Keratinocyte (primary cell): ENCODE measurements around the gene VPS33B. TPM values are rescaled to one million over a fixed set of nuclear protein-coding genes. Genes with fewer than 3 reads are reported as not detected.

Source experiments
- DNase-seq: peaks from one replicate; pipeline ENCODE4 v3.0.0-alpha.2; 2011; ENCODE audit warnings: low read depth, missing footprints, low spot score
- FAIRE-seq: peaks from 2 replicates; lab custom pipeline; 2011; peaks lifted over from hg19 to GRCh38; lab: Jason Lieb, UNC
- H2AFZ ChIP-seq: 2 replicates; pipeline ENCODE4 v1.6.0; 2012; ENCODE audit warnings: low read length, control low read depth, inconsistent platforms; ENCODE audit not compliant: control insufficient read depth
- H3K27ac ChIP-seq: 2 replicates; pipeline ENCODE4 v1.5.1; 2011; ENCODE audit warnings: low read length; ENCODE audit not compliant: control insufficient read depth, insufficient read depth
- H3K27me3 ChIP-seq: 3 replicates; pipeline ENCODE4 v1.6.0; 2011; ENCODE audit warnings: low read length; ENCODE audit not compliant: control insufficient read depth, insufficient read depth; ENCODE audit errors: extremely low read depth
- H3K36me3 ChIP-seq, 2 experiments: 2 replicates in 1 of 2; 3 replicates in 1 of 2; pipeline ENCODE4 v1.5.1; 2011; ENCODE audit warnings: low read length in 2 of 2, mild to moderate bottlenecking in 1 of 2; ENCODE audit not compliant: control insufficient read depth in 2 of 2, insufficient read depth in 2 of 2; ENCODE audit errors: extremely low read depth in 1 of 2
- H3K4me1 ChIP-seq: 3 replicates; pipeline ENCODE4 v1.5.1; 2011; ENCODE audit warnings: low read length; ENCODE audit not compliant: control insufficient read depth, insufficient read depth; ENCODE audit errors: extremely low read depth
- H3K4me2 ChIP-seq: 3 replicates; pipeline ENCODE4 v1.6.0; 2011; ENCODE audit warnings: low read depth, low read length; ENCODE audit not compliant: control insufficient read depth, insufficient read depth; ENCODE audit errors: extremely low read depth
- H3K4me3 ChIP-seq, 3 experiments: fragments of 200-600 bp in 1 of 3; sonication (generic) in 1 of 3; 2 replicates in 2 of 3; 3 replicates in 1 of 3; pipeline ENCODE4 v1.5.1; 2011 to 2016; ENCODE audit warnings: low read length in 3 of 3, mild to moderate bottlenecking in 3 of 3, control low read depth in 2 of 3, inconsistent platforms in 1 of 3, low read depth in 1 of 3, mixed read lengths in 1 of 3, mixed run types in 1 of 3, moderate library complexity in 1 of 3; ENCODE audit not compliant: control insufficient read depth in 2 of 3, insufficient read depth in 2 of 3; ENCODE audit errors: extremely low read depth in 1 of 3
- H3K79me2 ChIP-seq: 2 replicates; pipeline ENCODE4 v1.6.0; 2012; ENCODE audit warnings: low read length; ENCODE audit not compliant: control insufficient read depth, insufficient read depth
- H3K9ac ChIP-seq: 3 replicates; pipeline ENCODE4 v1.6.0; 2011; ENCODE audit warnings: low read length; ENCODE audit not compliant: control insufficient read depth, insufficient read depth; ENCODE audit errors: extremely low read depth
- H3K9me1 ChIP-seq: 3 replicates; pipeline ENCODE4 v1.6.0; 2011; ENCODE audit warnings: low read length; ENCODE audit not compliant: control insufficient read depth, insufficient read depth; ENCODE audit errors: extremely low read depth
- H3K9me3 ChIP-seq: 2 replicates; pipeline ENCODE4 v1.5.1; 2012; ENCODE audit warnings: low read depth, low read length; ENCODE audit not compliant: control insufficient read depth
- H4K20me1 ChIP-seq: 3 replicates; pipeline ENCODE4 v1.6.0; 2011; ENCODE audit warnings: low read length; ENCODE audit not compliant: control insufficient read depth, insufficient read depth; ENCODE audit errors: extremely low read depth
- CTCF ChIP-seq, 3 experiments: IDR thresholded peaks in 1 of 3; conservative IDR thresholded peaks in 1 of 3; optimal IDR thresholded peaks in 1 of 3; 2 replicates in 2 of 3; 3 replicates in 1 of 3; pipeline versions ENCODE3 to v1.5.1; 2011; ENCODE audit warnings: low read length in 3 of 3, mild to moderate bottlenecking in 3 of 3, moderate library complexity in 2 of 3, control low read depth in 1 of 3, inconsistent platforms in 1 of 3; ENCODE audit not compliant: insufficient read depth in 2 of 3; ENCODE audit errors: extremely low read depth in 1 of 3
- EZH2 ChIP-seq: IDR thresholded peaks from one replicate; pipeline ENCODE4 v1.6.1; 2012; ENCODE audit warnings: inconsistent platforms, mild to moderate bottlenecking, low read length, moderate library complexity
- dilution Hi-C: fragments of 300-500 bp; cut with MboI; formaldehyde crosslinking; loops from one replicate; pipeline ENCODE4 v1.7.0; 2020; ENCODE audit warnings: low sequenced_read_pairs; ENCODE audit not compliant: extremely low pct_ligation_motif_present
- polyA plus RNA-seq, 5 experiments: library from polyadenylated mRNA; depleted of rRNA in 3 of 5; stranded (reverse) in 3 of 5; stranded (forward) in 1 of 5; unstranded in 1 of 5; fragments of >200 nt; gene quantifications; 1 replicate in 1 of 5; 2 replicates in 3 of 5; 3 replicates in 1 of 5; pipeline versions ENCODE4 v1.2.1 to v1.2.3, GENCODE V29; 2011 to 2012; ENCODE audit warnings: missing spikeins in 2 of 5, low read depth in 1 of 5, low replicate concordance in 1 of 5

Gene VPS33B
- polyA plus RNA-seq, 1 donor (not counting 4 experiments of a cell fraction or from before 2014, with no cell fraction given): 20.2 TPM

DNA sequence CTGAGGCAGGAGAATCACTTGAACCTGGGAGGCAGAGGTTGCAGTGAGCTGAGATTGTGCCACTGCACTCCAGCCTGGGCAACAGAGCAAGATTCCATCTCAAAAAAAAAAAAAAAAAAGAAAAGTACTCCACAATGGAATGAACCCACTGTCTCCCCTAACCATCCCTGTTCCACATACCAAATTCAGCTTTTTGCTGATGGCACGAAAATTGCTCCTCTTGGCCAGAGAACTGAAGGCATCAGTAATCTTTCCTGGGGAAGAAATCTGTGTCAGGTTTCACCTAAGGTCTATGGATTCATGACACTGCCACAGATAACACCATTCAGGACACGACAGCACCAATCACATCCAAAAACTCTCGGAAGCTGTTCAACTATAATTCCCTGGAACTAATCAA, 21.2 kb downstream of the VPS33B start:
- H3K9me1 ChIP-seq: no peaks in the 10 kb centered on the region
- no peaks in the 10 kb centered on the region for H3K79me2 ChIP-seq
- no peak overlapping the region for H3K4me2 ChIP-seq
- no peak overlapping the region for H3K9ac ChIP-seq
- FAIRE-seq (no peak), DNase-seq (no peak)
- dilution Hi-C loops: no loop called here
- no peaks in the 10 kb centered on the region for H3K27me3 ChIP-seq
- no peak overlapping the region for H3K27ac ChIP-seq
- H3K36me3 ChIP-seq: peaks cover 32 to 38% of the 10 kb centered on the region in 2 experiments
- no peak for TF ChIP-seq EZH2
- no peak for TF ChIP-seq CTCF (optimal IDR thresholded peaks at IDR 0.05 in 1 of 3, IDR thresholded peaks at IDR 0.05 in 1 of 3, conservative IDR thresholded peaks at IDR 0.05 in 1 of 3; ENCODE audit: extremely low read depth in 1 of 3, insufficient read depth in 2 of 3, low read length in 3 of 3)
- H4K20me1 ChIP-seq: no peaks in the 10 kb centered on the region
- no peak overlapping the region for H2AFZ ChIP-seq
- H3K4me3 ChIP-seq: no peak overlapping the region
- no peaks in the 10 kb centered on the region for H3K4me1 ChIP-seq
- no peaks in the 10 kb centered on the region for H3K9me3 ChIP-seq

- Histone ChIP-seq H3K27ac (no peak overlapping the region), H3K4me2 (no peak overlapping the region), H3K36me3 (peaks cover 22 to 25% of the 10 kb centered on the region in 2 experiments), H3K4me1 (no peaks in the 10 kb centered on the region), H3K4me3 (no peak overlapping the region), H3K79me2 (peaks cover 6% of the 10 kb centered on the region), H3K9ac (no peak overlapping the region), H3K9me1 (no peaks in the 10 kb centered on the region), H2AFZ (no peak overlapping the region), H4K20me1 (no peaks in the 10 kb centered on the region), H3K27me3 (no peaks in the 10 kb centered on the region), H3K9me3 (no peaks in the 10 kb centered on the region)
- dilution Hi-C loops: no loop called here
- TF ChIP-seq EZH2 (no peak), CTCF (optimal IDR thresholded peaks at IDR 0.05 in 1 of 3, IDR thresholded peaks at IDR 0.05 in 1 of 3, conservative IDR thresholded peaks at IDR 0.05 in 1 of 3; ENCODE audit: extremely low read depth in 1 of 3, insufficient read depth in 2 of 3, low read length in 3 of 3) (no peak)
- no peak for FAIRE-seq
- DNase-seq: no peak
Observed at GRCh38 chr15:90998737-90999136, 23.7 kb downstream of the VPS33B start.
